ENCODE data around the gene HOXB5. TPM values are rescaled to one million over a fixed set of nuclear protein-coding genes. Genes with fewer than 3 reads are reported as not detected.

The HOXB5 gene
- total RNA-seq, 6 experiments from 2014 or later: not detected

DNA sequence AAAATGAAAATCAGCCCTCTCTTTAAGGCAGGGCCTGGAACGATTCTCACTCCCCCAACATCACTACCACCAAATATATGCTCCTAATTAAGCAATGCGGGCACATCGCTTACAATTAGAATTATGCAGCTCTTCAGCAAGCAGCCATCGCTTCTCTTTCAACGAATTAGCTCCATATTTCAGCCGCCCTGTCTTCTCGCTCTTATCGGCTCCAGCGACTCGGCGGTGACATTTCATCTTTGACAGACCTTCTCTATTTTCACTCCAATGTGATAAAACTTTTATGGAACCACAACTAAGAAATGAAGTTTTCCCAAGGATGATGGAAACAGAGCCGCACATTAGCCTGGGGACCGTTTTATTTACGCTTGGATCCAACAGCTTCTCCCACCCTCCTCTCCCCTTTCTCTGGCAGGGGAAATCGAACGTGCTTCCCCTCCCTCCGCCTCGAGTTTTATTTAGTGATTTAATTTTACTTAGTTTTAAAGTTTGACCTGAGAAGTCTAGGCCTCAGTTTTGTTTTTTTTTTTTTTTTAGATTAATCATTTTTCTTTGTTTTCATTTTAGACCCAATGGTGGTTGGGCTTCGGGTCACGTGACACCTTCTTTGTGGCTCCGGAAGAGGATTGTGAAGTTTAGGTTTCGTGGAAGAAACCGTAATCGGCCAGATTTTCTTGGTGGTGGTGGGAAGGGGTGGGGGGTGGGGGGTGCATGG lies 45.6 kb downstream of the HOXB5 start:
- Mint-ChIP-seq H3K4me3 (no peak overlapping the region), H3K36me3 (ENCODE audit: low read depth) (no peaks in the 10 kb centered on the region), H3K9me3 (no peaks in the 10 kb centered on the region), H3K4me1 (ENCODE audit: low read depth) (no peaks in the 10 kb centered on the region), H3K27me3 (ENCODE audit: insufficient read depth) (peaks cover 62% of the 10 kb centered on the region), H3K27ac (no peak overlapping the region)
- TF ChIP-seq, protein P1, sequence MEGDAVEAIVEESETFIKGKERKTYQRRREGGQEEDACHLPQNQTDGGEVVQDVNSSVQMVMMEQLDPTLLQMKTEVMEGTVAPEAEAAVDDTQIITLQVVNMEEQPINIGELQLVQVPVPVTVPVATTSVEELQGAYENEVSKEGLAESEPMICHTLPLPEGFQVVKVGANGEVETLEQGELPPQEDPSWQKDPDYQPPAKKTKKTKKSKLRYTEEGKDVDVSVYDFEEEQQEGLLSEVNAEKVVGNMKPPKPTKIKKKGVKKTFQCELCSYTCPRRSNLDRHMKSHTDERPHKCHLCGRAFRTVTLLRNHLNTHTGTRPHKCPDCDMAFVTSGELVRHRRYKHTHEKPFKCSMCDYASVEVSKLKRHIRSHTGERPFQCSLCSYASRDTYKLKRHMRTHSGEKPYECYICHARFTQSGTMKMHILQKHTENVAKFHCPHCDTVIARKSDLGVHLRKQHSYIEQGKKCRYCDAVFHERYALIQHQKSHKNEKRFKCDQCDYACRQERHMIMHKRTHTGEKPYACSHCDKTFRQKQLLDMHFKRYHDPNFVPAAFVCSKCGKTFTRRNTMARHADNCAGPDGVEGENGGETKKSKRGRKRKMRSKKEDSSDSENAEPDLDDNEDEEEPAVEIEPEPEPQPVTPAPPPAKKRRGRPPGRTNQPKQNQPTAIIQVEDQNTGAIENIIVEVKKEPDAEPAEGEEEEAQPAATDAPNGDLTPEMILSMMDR (IDR thresholded peaks at IDR 0.05): no peak
- DNase-seq: no peak

DNA sequence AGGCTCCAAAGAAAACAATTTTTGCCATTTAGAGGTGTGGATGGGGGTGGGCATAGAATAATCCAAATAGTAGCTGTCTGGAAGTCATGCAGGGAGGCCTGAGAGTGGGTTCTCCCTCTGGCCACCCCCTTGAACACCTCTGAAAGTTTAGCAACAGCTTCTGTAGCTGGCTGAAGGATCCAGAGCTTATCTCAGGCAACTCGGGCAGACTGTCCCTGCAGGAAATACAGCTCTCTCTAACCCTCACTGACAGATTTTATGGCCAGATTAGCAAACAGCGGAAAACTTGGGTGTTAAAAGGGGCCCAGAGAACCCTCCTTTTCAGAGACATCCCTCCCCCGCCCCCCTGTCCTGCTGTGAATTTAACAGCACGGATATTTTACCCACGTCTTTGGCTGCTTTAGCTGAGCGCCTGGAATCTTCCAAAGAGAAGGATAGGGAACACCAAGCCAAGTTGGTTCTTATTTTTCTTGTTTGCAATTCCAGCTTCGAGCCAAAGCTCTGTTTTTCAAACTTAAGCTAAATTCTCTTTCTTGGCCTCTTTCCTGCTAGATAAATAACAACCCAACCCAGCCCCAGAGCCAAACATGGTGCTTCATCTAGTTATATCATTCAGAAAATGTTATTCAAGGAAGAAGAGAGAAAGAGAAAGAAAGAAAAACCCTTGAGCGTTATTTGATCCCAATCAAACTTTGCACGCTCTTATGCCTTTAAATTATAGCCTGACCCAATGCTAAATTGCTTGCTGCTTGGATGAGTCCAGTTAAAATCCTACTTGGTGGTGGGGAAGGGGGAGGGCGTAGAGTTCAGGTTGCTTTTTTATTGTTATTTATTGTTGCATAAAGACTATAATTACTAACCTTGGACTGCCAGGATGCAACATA lies 46.4 kb downstream of the HOXB5 start:
- no peak for DNase-seq
- Mint-ChIP-seq H3K4me1 (ENCODE audit: low read depth) (no peaks in the 10 kb centered on the region), H3K36me3 (ENCODE audit: low read depth) (no peaks in the 10 kb centered on the region), H3K27me3 (ENCODE audit: insufficient read depth) (peaks cover 63% of the 10 kb centered on the region), H3K9me3 (no peaks in the 10 kb centered on the region), H3K4me3 (no peak overlapping the region), H3K27ac (no peak overlapping the region)
- TF ChIP-seq, protein P1 (IDR thresholded peaks at IDR 0.05): no peak

DNA sequence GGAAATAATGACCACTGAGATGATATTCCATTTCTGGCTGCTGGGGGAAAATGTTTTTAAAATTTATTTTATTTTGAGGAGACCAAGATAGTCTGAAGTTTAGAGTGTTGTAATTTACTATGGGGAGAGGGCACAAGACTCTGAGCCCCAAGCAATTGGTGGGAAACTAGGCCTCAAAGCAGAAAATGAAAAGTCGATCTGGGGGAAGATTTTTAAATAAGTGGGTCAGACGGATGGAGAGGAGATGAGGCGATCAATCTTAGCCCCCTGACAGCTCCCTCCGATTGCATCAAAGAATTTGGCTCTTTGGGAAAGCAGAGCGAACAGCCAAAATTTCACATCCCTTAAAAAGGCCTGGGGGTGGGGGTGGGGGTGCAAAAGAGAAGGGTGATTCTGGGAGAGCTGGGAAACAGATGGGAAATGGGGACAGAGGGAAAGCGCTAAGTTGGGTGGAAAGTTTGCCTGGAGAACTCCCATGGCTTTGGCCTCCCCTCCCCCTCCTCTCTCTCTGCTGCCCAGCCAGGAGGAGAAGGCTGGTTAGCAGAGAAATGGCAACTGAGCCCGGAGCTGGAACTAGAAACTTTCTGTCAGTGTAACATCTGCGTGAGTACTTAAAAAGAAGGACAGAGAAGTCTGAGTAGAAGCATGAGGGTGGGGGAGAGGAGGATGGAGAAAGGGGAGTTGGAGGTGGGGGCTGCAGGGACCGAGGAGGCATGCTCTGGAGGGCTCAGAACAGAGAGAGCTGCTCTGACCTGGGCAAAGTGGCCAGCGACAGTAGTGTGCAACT lies 47.2 kb downstream of the HOXB5 start:
- Mint-ChIP-seq H3K27me3 (ENCODE audit: insufficient read depth) (peaks cover 65% of the 10 kb centered on the region), H3K9me3 (no peaks in the 10 kb centered on the region)

DNA sequence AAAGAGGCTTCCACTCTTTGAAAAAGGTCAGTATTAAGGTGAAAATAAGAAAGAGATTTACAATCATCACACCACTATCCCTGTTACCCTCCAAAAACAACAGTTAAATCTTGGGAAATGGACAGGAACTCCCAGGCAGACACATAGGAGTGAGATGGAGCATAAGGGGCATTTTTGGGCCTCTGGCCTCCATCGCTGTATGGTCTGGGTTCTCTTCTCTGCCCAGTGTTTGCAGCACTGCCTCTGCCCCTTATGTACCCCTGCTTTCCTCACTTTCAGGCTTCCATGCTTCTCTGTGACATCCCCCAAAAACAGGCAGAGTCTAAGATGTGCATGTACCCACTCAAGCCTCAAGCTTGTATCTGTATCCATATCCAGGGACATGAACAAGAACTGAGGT lies 48.0 kb downstream of the HOXB5 start:
- TF ChIP-seq, protein P1 (IDR thresholded peaks at IDR 0.05): no peak
- H3K27me3 Mint-ChIP-seq (ENCODE audit: insufficient read depth): peaks cover 70% of the 10 kb centered on the region
- no peak overlapping the region for H3K27ac Mint-ChIP-seq
- H3K4me3 Mint-ChIP-seq: no peak overlapping the region
- no peak for DNase-seq
- H3K4me1 Mint-ChIP-seq (ENCODE audit: low read depth): no peaks in the 10 kb centered on the region
- no peaks in the 10 kb centered on the region for H3K9me3 Mint-ChIP-seq
- H3K36me3 Mint-ChIP-seq (ENCODE audit: low read depth): no peaks in the 10 kb centered on the region

More for the DNA sequence above, 47.2 kb downstream of the HOXB5 start:
- Mint-ChIP-seq H3K4me3 (no peak overlapping the region), H3K27ac (no peak overlapping the region), H3K4me1 (ENCODE audit: low read depth) (no peaks in the 10 kb centered on the region), H3K36me3 (ENCODE audit: low read depth) (no peaks in the 10 kb centered on the region)
- TF ChIP-seq, protein P1 (IDR thresholded peaks at IDR 0.05): no peak
- no peak for DNase-seq

DNA sequence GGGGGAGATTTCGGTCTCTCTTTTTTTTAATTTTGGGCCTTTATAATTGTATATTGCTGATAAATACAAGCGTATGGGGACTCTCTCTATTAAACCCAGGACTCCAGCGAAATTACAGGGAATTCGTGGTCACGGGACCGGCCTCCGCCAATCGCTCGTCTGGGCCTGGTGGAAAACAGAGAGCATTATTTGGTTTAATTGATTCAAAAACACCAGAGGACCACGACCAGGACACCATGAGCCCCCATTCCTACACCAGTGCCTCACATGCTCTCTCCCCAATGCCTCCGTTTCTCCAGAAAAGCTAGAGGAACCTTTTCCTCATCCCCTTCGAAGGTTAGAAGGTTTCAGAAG lies 48.6 kb downstream of the HOXB5 start, which contains the start of gene HOXB2:
Gene HOXB2 (minus strand): TSS at position 88 of the 354 bp plus-strand sequence. CDS start 198 bp downstream, outside the sequence.
- Mint-ChIP-seq H3K36me3 (ENCODE audit: low read depth) (no peaks in the 10 kb centered on the region), H3K27ac (no peak within 1 kb of the TSS), H3K4me1 (ENCODE audit: low read depth) (no peaks in the 10 kb centered on the region), H3K4me3 (no peak within 1 kb of the TSS), H3K27me3 (ENCODE audit: insufficient read depth) (peaks cover 73% of the 10 kb centered on the region), H3K9me3 (no peaks in the 10 kb centered on the region)
- TF ChIP-seq, protein P1 (IDR thresholded peaks at IDR 0.05): no peak
- no peak for DNase-seq
